HG03521 (cell line): Measurements from ENCODE around the gene ADORA1.

Experiments
- ATAC-seq: cut with Tn5 transposase; IDR thresholded peaks from one replicate; pipeline ENCODE4 v1.9.1; 2021; ENCODE audit warnings: mild to moderate bottlenecking, moderate library complexity; ENCODE audit not compliant: unreplicated experiment

Gene ADORA1

GRCh38 chr1:203185585-203185984, 58.1 kb downstream of the ADORA1 start:
- no peak for ATAC-seq

DNA sequence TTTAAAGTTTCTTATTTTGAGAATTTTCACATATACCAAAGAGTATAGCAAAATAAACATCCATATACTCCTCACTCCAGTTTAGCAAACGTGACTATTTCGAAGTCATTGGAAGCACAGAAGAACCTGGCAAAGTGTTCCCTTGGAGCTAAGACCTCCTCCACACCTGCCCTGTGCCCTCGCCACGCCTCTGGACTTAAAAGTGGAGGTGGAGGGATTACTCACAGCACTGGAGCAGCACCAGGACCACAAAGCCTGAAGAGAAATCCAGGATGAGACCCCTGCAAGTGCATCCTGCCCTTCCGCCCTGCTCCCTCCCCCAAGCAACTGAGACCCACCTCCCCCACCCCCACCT, 58.5 kb downstream of the ADORA1 start:
- ATAC-seq = no peak

DNA sequence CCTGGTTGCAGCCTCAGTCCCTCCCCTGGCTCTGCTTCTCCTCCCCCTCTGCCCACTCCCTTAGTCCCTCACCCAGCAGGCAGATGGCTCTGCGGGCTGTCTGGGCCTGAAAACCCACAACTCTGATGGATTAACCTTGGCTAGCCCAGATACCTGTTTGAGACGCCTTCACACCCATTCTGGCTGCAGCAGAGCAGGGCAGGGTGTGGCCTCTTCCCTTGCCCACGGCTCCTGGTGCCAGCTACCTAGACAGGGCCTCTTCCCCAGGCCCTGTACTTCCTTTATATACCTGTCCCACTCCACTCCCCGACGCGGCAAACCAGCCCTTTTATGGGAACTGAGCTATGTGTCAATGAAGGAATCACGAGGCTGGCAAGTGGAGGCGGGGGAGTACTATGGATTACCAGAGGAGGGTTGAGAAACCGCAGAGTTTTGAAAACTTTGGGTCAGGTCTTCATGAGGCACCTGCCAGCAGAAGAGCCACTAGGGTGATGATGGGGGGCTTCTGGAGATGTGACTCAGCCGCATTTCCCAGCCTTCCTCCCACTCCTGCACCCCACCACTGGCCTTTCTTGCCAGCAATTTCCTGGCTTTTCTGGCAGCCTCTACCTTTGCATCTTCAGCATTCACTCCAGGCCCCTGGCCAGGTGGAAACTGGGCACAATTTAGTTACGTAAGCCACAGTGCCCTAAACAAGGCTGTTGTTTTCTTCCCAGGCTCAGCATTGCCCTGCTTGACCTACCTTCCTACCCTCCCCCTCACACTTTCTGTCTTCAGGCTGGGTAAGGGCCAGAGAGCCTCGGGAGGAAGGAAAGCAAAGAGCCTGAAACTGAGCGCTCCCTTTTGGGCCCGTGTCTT, 59.1 kb downstream of the ADORA1 start, which contains the start of gene CHI3L1:
CHI3L1 (minus strand) TSS at position 259 of the 858 bp plus-strand sequence; CDS start at position 178, 81 bp downstream.
- no peak for ATAC-seq

DNA sequence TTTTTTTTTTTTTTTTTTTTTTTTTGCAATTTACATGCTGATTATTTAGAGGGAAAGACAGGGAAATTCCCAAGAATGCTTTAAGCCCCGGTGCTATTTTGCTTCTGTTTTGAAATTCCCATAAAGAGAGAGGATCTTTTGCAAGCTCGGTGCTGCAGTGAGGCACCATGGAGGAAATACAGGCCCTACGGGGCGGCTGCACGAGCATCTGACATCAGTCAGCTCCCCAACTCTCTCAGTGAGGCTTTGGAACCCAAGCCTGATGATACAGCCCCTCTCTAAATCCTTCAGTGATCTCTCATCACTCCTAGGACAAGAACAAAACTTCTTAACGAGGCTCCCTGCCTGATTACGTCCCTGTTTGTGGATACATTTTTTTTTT, 59.8 kb downstream of the ADORA1 start:
- no peak for ATAC-seq

GRCh38 chr1:203187689-203188264, 60.3 kb downstream of the ADORA1 start:
- no peak for ATAC-seq

- no peak for ATAC-seq
Observed at GRCh38 chr1:203188686-203189232, 61.2 kb downstream of the ADORA1 start.

- ATAC-seq = no peak
Observed at GRCh38 chr1:203189951-203190352, 62.4 kb downstream of the ADORA1 start.

- no peak for ATAC-seq
Observed at GRCh38 chr1:203190949-203191348, 63.4 kb downstream of the ADORA1 start.

DNA sequence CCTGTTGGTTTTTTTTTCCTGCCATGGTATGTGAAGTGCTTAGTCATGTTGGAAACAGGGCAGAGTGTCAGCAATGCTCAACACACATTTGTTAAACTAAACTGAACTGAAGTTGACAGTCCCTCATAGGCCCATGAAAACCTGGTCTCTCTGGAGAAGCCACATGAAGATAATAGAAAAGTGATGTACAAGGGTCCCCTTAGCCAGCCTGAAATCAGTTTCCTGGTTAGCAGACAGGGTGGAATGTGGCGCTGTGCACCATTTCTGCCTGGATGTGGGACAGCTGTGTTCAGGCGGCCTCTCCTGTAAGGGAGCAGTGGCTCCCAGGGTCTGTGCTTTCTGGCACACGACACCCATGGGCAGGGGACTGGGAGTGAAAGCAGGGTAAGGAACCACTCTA, 68.8 kb downstream of the ADORA1 start:
- ATAC-seq = no peak

GRCh38 chr1:203197625-203198024, 70.1 kb downstream of the ADORA1 start:
- no peak for ATAC-seq

DNA sequence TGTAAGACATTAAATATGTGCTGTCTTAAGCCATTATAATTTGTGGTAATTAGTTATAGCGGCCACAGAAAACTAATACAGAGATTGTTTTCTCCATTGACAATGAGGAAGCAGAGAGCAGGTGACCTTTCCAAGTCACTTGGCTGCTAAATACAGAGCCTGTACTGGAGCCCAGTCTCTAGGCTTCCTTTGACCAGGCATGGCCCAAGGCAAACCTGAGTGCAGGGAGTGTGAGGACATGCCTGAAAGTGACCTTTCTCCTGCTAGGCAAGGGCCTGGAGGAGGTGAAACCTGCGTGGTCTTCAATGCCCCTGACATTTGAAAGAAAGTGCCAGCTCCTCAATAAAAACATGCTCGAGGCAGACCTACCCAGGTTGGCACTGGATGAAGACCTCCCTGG, 71.5 kb downstream of the ADORA1 start:
- ATAC-seq = no peak

DNA sequence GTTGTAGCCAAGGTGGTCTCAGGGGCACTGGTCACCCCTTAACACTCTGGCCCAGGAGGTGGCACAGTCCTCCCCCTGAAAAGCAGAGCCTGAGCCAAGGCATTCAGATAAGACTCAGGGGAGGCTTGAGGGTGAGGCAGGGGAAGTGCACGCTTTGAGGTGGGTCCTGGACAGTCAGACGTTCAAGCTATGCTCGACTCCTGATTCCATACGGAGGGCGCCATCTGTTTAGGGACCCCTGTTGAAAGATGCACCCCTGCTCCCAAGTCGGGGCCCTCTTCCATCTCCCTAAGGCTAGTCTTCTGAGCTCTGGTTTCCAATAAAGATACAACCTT, 71.9 kb downstream of the ADORA1 start:
- ATAC-seq = no peak

DNA sequence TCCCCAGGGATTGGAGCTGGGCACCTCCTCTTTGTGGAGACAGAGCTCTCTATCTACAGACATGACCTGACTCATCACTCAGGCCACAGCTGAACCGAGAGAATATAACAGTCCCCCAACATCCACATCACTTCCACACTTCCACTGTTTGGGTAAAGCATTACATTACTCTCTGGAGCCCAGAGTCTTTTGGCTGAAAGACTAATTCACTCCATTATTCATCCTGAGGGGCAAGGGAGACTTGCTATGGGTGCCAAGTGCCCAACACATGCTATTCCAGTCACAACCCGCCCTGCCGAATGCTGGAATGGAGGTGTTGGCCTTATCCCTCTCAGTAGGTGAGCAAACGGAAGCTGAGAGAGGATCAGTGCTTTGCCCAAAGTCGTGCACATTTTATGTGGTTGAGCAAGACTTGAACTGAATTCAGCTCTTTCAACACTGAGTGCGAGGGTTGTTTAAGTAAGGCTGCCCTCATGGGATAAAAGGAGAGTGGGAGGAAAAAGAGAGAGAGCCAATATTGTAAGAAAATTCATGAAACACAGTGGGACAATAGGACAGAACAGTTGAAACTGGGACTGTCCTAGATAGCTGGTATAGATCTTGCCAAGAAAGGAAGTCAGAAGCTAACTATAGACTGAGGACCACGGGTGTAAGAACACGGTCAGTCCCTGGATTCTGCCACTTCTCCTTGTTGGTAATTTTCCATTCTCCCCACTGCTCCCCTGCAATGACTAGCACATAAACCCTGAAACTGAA, 72.5 kb downstream of the ADORA1 start:
- no peak for ATAC-seq

- no peak for ATAC-seq
Observed at GRCh38 chr1:203200916-203201315, 73.4 kb downstream of the ADORA1 start.

DNA sequence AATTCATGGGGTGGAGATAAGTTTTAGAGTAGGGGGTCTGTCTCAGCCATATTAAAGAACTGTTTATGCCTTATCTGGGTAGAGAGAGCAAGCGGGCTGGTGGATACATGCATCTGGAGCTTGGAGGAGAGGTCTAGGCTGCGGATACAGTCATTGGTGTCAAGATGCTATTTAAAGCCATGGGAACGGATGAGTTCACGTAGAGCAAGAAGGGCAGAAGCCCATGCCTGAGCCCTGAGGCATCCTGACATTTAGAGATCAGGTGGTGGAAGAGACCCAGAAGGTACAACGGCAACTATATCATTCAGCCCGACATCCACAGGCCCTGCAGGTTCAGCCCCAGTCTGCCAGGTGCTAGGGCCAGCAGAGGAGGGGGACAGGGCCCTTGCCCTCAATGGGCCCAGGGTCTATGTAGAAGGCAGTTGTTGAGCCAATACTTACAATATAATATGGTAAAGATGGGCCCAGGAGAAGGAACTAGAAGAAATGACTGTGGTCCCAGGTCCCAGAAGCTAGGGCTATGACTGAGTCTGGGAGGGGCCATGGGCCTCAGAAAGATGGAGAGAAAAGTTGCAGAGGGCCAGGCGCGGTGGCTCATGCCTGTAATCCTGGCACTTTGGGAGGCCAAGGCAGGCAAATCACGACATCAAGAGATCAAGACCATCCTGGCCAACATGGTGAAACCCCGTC, 74.1 kb downstream of the ADORA1 start:
- no peak for ATAC-seq

DNA sequence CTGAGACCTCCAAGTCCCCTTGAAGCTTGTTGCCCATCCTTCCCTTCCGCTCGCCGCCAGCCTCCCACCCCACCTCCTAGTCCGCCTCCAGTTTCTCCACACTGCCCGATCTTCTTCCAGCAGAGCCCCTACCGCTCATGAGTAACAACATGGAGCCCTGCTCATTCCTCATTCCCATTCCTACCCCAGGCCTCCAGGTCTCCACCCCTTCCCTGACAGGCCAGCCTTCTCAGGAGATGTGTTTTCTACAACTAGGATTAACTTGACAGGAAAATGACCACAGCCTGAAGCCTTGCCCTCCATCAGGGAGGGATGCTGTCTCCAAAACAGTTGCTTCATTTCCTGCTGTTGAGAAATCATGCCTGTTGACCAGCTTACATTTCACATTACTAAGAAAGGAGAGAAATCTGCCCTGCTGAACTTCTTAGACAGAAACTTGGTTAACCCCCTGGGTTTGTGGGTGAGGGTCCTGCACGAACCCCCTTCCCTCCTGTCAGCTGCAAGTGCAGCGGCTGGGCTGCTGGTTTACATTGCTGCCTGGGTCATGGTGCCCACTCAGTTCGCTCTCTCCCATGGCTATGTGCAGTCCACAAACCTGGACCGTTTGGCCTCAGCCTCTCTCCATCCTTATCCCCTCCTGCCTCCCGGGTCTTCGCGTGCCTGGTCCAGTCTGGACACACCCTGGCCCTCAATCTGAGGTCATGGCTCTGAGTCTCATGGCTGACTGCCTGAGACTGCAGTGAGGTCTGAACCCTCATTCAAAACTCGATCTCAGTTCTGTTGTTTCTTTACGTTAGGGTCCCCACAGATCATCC, 75.1 kb downstream of the ADORA1 start:
- ATAC-seq = no peak

DNA sequence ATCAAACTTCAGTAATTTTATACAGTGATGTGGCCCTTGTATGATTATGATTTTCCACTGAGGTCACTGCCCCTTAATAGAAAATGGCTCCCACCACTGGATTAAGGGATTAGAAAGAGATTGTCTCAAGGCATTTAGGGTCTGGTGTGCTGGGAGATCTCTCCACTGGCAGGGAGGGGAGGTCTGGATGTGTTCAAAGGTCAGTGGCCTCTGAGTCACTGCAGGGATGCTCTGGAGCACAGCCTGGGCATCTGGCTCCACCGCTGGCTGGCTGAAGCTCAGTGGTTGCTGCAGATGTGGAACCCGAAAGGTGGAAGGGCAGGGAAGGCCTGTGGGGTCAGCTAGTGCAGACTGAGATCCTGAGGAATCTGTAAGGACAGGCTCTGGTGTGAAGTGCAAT, 77.2 kb downstream of the ADORA1 start:
- no peak for ATAC-seq

DNA sequence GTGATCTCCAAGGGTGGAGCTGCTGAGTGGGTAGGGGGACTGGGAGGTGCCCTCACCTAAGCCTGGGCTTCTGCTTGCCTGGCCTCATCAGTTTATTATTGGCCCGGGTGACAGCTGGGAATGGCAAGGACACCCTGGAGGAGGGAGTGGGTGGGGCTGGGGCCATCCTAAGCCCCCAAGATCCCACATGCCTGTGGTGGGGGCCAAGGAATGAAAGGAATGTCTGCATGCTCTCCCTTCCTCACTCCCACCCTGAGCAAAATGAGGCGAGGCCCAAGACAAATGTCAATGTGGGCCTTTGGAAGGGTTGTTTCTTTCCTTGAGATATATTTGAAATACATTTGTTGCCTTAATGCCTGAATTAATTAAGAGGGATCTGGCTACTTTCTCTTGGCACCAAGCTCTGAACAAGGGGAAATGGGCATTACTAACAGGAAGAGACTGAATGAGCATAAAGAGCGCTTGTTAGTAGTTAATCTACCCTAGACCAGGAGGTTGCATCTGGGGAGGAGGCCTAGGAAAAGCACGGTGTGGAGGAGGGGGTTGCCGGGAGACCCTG, 78.7 kb downstream of the ADORA1 start:
- no peak for ATAC-seq

GRCh38 chr1:203207751-203208150, 80.2 kb downstream of the ADORA1 start:
- ATAC-seq = no peak

- no peak for ATAC-seq
Observed at GRCh38 chr1:203208181-203208580, 80.7 kb downstream of the ADORA1 start.
